ENCODE measurements around the gene SLC39A11.

GRCh38 chr17:73043686-73044581 lies 48.6 kb downstream of the SLC39A11 start:
- TF ChIP-seq POLR2A (IDR thresholded peaks at IDR 0.05) (no peak), CTCF (IDR thresholded peaks at IDR 0.05) (no peak), POLR2AphosphoS5 (IDR thresholded peaks at IDR 0.05) (no peak)

Data from upper lobe of left lung (tissue), 4 donors.